Neural crest cell (in vitro differentiated cells): ENCODE results near the gene SYT14. TPM values are rescaled to one million over a fixed set of nuclear protein-coding genes. Genes with fewer than 3 reads are reported as not detected.
"Not testable (repeated sequence)": the region's sequence is repeated elsewhere in the genome, so short reads cannot be mapped to it uniquely, and the experiment has no call there.

Experiments used
- DNase-seq: peaks from one replicate; pipeline ENCODE4 v3.0.0; 2021; ENCODE audit warnings: low read depth, mixed read lengths, low spot score
- H3K27ac Mint-ChIP-seq: one replicate; pipeline ENCODE4 v1.8.0; 2021; ENCODE audit warnings: mild to moderate bottlenecking, mixed read lengths; ENCODE audit not compliant: unreplicated experiment
- H3K27me3 Mint-ChIP-seq: 2 replicates; pipeline ENCODE4 v1.8.0; 2021; ENCODE audit warnings: low read depth, mild to moderate bottlenecking, mixed read lengths
- H3K36me3 Mint-ChIP-seq: 2 replicates; pipeline ENCODE4 v1.8.0; 2021; ENCODE audit warnings: low read depth, mild to moderate bottlenecking, mixed read lengths
- H3K4me1 Mint-ChIP-seq: 2 replicates; pipeline ENCODE4 v1.8.0; 2021; ENCODE audit warnings: mixed read lengths
- H3K4me3 Mint-ChIP-seq: one replicate; pipeline ENCODE4 v1.8.0; 2021; ENCODE audit warnings: mild to moderate bottlenecking, mixed read lengths
- H3K9me3 Mint-ChIP-seq: 2 replicates; pipeline ENCODE4 v1.8.0; 2021; ENCODE audit warnings: mixed read lengths
- CTCF ChIP-seq: fragments of 200-600 bp; sonication (generic); conservative IDR thresholded peaks from 2 replicates; pipeline ENCODE4 v1.5.0; 2021; ENCODE audit warnings: antibody characterized with exemption, mild to moderate bottlenecking
- total RNA-seq: library from RNA; stranded (reverse); gene quantifications from 2 replicates; pipeline ENCODE4 v1.2.1, GENCODE V29; 2021

SYT14 gene
- total RNA-seq, 1 donor from 2014 or later = 3.6 TPM

- Mint-ChIP-seq H3K27me3 (peaks cover 3% of the 10 kb centered on the region), H3K9me3 (peaks cover 5% of the 10 kb centered on the region), H3K36me3 (no peaks in the 10 kb centered on the region), H3K4me3 (no peak overlapping the region), H3K27ac (no peak overlapping the region), H3K4me1 (no peaks in the 10 kb centered on the region)
- no peak for TF ChIP-seq CTCF
- DNase-seq = no peak
These were observed 26.3 kb upstream of the SYT14 start for GRCh38 chr1:209911746-209912145.

GRCh38 chr1:209912306-209912705, 25.7 kb upstream of the SYT14 start:
- TF ChIP-seq CTCF = no peak
- Mint-ChIP-seq H3K4me3 (no peak overlapping the region), H3K36me3 (no peaks in the 10 kb centered on the region), H3K27ac (no peak overlapping the region), H3K9me3 (peaks cover 2% of the 10 kb centered on the region), H3K27me3 (no peaks in the 10 kb centered on the region), H3K4me1 (no peaks in the 10 kb centered on the region)
- DNase-seq = no peak

GRCh38 chr1:209919637-209920036, 18.4 kb upstream of the SYT14 start:
- not testable (repeated sequence) for H3K4me1 Mint-ChIP-seq, H3K36me3 Mint-ChIP-seq, H3K9me3 Mint-ChIP-seq, H3K27me3 Mint-ChIP-seq, DNase-seq, H3K4me3 Mint-ChIP-seq, H3K27ac Mint-ChIP-seq

- TF ChIP-seq CTCF = no peak
- H3K4me3 Mint-ChIP-seq = no peak overlapping the region
- H3K9me3 Mint-ChIP-seq = peaks cover 4% of the 10 kb centered on the region
- no peak for DNase-seq
- no peak overlapping the region for H3K27ac Mint-ChIP-seq
- H3K36me3 Mint-ChIP-seq = peaks cover 3% of the 10 kb centered on the region
- peaks cover 10% of the 10 kb centered on the region for H3K27me3 Mint-ChIP-seq
- no peaks in the 10 kb centered on the region for H3K4me1 Mint-ChIP-seq
These were observed 17.2 kb upstream of the SYT14 start for GRCh38 chr1:209920844-209921243.

- H3K9me3 Mint-ChIP-seq = peaks cover 4% of the 10 kb centered on the region
- TF ChIP-seq CTCF = no peak
- DNase-seq = no peak
- peaks cover 3% of the 10 kb centered on the region for H3K36me3 Mint-ChIP-seq
- no peak overlapping the region for H3K27ac Mint-ChIP-seq
- no peak overlapping the region for H3K4me3 Mint-ChIP-seq
- no peaks in the 10 kb centered on the region for H3K4me1 Mint-ChIP-seq
- H3K27me3 Mint-ChIP-seq = peaks cover 26% of the 10 kb centered on the region
These were observed 13.6 kb upstream of the SYT14 start for GRCh38 chr1:209924390-209924789.

- peaks cover 33% of the 10 kb centered on the region for H3K27me3 Mint-ChIP-seq
- H3K4me3 Mint-ChIP-seq = no peak overlapping the region
- no peak for TF ChIP-seq CTCF
- no peaks in the 10 kb centered on the region for H3K36me3 Mint-ChIP-seq
- no peaks in the 10 kb centered on the region for H3K4me1 Mint-ChIP-seq
- H3K9me3 Mint-ChIP-seq = no peaks in the 10 kb centered on the region
- no peak for DNase-seq
- no peak overlapping the region for H3K27ac Mint-ChIP-seq
These were observed 12.0 kb upstream of the SYT14 start for GRCh38 chr1:209926045-209926444.
